ENCODE data around the gene CSRP1. TPM values are rescaled to one million over a fixed set of nuclear protein-coding genes. Genes with fewer than 3 reads are reported as not detected.

Gene CSRP1
- total RNA-seq, 1 experiment from 2014 or later: 14.3 TPM

- TF ChIP-seq AFF4 (CRISPR knock-in tag; IDR thresholded peaks at IDR 0.05; ENCODE audit: borderline replicate concordance): no peak
- 0 out of 2 replicates have a peak, but pooled peaks have one; percentile 18 for TF ChIP-seq MAX (CRISPR knock-in tag; IDR thresholded peaks at IDR 0.05)
- TF ChIP-seq ZSCAN18 (CRISPR knock-in tag; IDR thresholded peaks at IDR 0.05): no peak
- no peak for TF ChIP-seq CTCF (IDR thresholded peaks at IDR 0.05)
- TF ChIP-seq ZNF532 (CRISPR knock-in tag; IDR thresholded peaks at IDR 0.05; ENCODE audit: borderline replicate concordance): no peak
- no peak for TF ChIP-seq ZNF317 (CRISPR knock-in tag; IDR thresholded peaks at IDR 0.05; ENCODE audit: borderline replicate concordance, low read depth)
- TF ChIP-seq OVOL2 (CRISPR knock-in tag; IDR thresholded peaks at IDR 0.05; ENCODE audit: borderline replicate concordance): no peak
- TF ChIP-seq ATF6 (CRISPR knock-in tag; IDR thresholded peaks at IDR 0.05): no peak
- peak; percentile 83; the same call in 1 of the 2 replicates for TF ChIP-seq KAT7 (CRISPR knock-in tag; IDR thresholded peaks at IDR 0.05; ENCODE audit: borderline replicate concordance)
- peak; percentile 67 for TF ChIP-seq SP1 (CRISPR knock-in tag; conservative IDR thresholded peaks at IDR 0.05)
- TF ChIP-seq ZNF396 (CRISPR knock-in tag; IDR thresholded peaks at IDR 0.05; ENCODE audit: borderline replicate concordance): no peak
- no peak for TF ChIP-seq ZNF671 (CRISPR knock-in tag; IDR thresholded peaks at IDR 0.05)
- TF ChIP-seq USF2 (CRISPR knock-in tag; IDR thresholded peaks at IDR 0.05): no peak
- no peak for TF ChIP-seq ELF4 (CRISPR knock-in tag; IDR thresholded peaks at IDR 0.05; ENCODE audit: low read depth)
- no peak for TF ChIP-seq NFATC4 (CRISPR knock-in tag; IDR thresholded peaks at IDR 0.05)
- TF ChIP-seq PREB (CRISPR knock-in tag; IDR thresholded peaks at IDR 0.05; ENCODE audit: borderline replicate concordance): no peak
- no peak for TF ChIP-seq NR3C1 (CRISPR knock-in tag; conservative IDR thresholded peaks at IDR 0.05; ENCODE audit: low read depth)
- no peak for TF ChIP-seq GRHL2 (CRISPR knock-in tag; IDR thresholded peaks at IDR 0.05; ENCODE audit: insufficient replicate concordance, severe bottlenecking)
- TF ChIP-seq ERG (CRISPR knock-in tag; IDR thresholded peaks at IDR 0.05): no peak
- 0 out of 2 replicates have a peak, but pooled peaks have one; percentile 6 for TF ChIP-seq ATF1 (CRISPR knock-in tag; IDR thresholded peaks at IDR 0.05)
These were observed 37.9 kb downstream of the CSRP1 start, which contains the start of gene PHLDA3 (continued) for GRCh38 chr1:201468844-201469644.
